ENCODE measurements around the gene FAM217B. TPM values are rescaled to one million over a fixed set of nuclear protein-coding genes. Genes with fewer than 3 reads are reported as not detected.
"Not testable (repeated sequence)": the region's sequence is repeated elsewhere in the genome, so short reads cannot be mapped to it uniquely, and the experiment has no call there.

FAM217B gene
- total and polyA plus RNA-seq, 7 donors: 1.9 to 29.2 (median 6.5) TPM

DNA sequence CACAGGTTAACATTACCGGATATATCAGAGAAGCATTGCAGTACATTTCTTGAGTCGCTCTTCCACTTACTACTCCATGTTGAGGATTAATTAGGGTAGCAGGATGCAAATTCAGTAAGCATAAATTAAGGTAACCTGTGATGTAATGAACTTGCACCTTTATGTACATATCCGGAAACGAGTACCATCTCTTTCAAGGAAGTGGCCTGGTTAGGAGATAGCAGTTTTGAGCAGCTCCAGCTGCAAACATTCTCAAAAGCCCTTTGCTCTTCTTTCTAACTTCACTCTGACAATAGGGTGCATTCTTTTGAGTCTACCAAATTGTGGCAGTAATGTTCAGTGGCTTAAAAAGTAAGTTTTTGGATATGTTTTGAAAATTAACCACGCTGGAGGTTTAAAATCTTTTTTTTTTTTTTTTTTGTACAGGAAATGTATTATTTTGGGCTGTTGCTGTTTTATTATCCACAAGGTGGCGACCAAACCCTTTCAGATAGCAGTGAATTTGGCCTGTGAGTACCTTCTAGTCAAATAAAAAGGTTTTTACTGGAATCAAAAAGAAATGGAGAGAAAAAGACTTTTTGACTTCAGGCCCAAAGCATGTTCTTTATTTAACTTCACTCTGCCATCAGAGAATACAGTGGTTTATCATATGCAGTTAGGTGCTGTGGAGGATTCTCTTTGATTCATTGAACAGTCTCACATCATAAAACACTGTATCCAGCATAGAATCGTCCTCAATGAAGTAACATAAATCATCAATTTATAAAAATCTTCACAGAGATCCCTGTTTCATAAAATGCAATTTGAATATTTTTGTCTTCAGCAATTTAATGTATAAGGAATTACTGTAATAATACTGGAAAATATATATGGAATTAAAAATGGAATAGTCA lies 8.9 kb downstream of the FAM217B start:
- 35 to 47% (median 42%) methylated on average over 7 of the region's 7 CpGs for WGBS, 3 donors
- H3K27ac ChIP-seq: no peak overlapping the region
- TF ChIP-seq, protein P1, sequence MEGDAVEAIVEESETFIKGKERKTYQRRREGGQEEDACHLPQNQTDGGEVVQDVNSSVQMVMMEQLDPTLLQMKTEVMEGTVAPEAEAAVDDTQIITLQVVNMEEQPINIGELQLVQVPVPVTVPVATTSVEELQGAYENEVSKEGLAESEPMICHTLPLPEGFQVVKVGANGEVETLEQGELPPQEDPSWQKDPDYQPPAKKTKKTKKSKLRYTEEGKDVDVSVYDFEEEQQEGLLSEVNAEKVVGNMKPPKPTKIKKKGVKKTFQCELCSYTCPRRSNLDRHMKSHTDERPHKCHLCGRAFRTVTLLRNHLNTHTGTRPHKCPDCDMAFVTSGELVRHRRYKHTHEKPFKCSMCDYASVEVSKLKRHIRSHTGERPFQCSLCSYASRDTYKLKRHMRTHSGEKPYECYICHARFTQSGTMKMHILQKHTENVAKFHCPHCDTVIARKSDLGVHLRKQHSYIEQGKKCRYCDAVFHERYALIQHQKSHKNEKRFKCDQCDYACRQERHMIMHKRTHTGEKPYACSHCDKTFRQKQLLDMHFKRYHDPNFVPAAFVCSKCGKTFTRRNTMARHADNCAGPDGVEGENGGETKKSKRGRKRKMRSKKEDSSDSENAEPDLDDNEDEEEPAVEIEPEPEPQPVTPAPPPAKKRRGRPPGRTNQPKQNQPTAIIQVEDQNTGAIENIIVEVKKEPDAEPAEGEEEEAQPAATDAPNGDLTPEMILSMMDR (IDR thresholded peaks at IDR 0.05): peak; percentile 63
- H3K9me3 ChIP-seq: no peaks in the 10 kb centered on the region
- H3K27me3 ChIP-seq (ENCODE audit: insufficient read depth in 3 of 3, low read length in 2 of 3): no peaks in the 10 kb centered on the region
- H3K4me3 ChIP-seq: no peak overlapping the region
- peak in 2 of 4 donors; percentile 61 to 76 for ATAC-seq
- intact Hi-C loops (cut with DNase I): no loop called here
- peaks cover 30% of the 10 kb centered on the region for H3K4me1 ChIP-seq
- no peak for DNase-seq
- peaks cover 0 to 38% of the 10 kb centered on the region in 2 donors for H3K36me3 ChIP-seq (ENCODE audit: insufficient read depth in 1 of 2, low read depth in 1 of 2)

- TF ChIP-seq, protein P1 (IDR thresholded peaks at IDR 0.05): no peak
- intact Hi-C loops (cut with DNase I): no loop called here
Observed at GRCh38 chr20:59949911-59950310, 9.7 kb downstream of the FAM217B start.

GRCh38 chr20:59954718-59955117 lies 14.5 kb downstream of the FAM217B start:
- DNase-seq (no peak), ATAC-seq (peak; percentile 36 to 64 (median 60))
- TF ChIP-seq, protein P1 (IDR thresholded peaks at IDR 0.05): no peak
- WGBS, 3 donors: 42 to 65% (median 49%) methylated on average over 4 of the region's 4 CpGs
- H3K4me3 ChIP-seq: no peak overlapping the region
- intact Hi-C loops (cut with DNase I): loop anchor here in 1 of 2 donors (2.0 kb wide), 1 partner anchor 14 kb away; the partner anchor contains the start of genes FAM217B and PPP1R3D
- H3K9me3 ChIP-seq: no peaks in the 10 kb centered on the region
- peak overlapping the region; percentile 71 for H3K27ac ChIP-seq
- H3K27me3 ChIP-seq (ENCODE audit: insufficient read depth in 3 of 3, low read length in 2 of 3): no peaks in the 10 kb centered on the region
- H3K4me1 ChIP-seq: peaks cover 7% of the 10 kb centered on the region
- peaks cover 0 to 19% of the 10 kb centered on the region in 2 donors for H3K36me3 ChIP-seq (ENCODE audit: insufficient read depth in 1 of 2, low read depth in 1 of 2)

More at GRCh38 chr20:59949911-59950310, 9.7 kb downstream of the FAM217B start:
- no peak overlapping the region for H3K4me3 ChIP-seq
- WGBS, 3 donors: 83 to 92% (median 83%) methylated on average over 6 of the region's 6 CpGs
- no peak for DNase-seq
- H3K27ac ChIP-seq: no peak overlapping the region
- H3K4me1 ChIP-seq: peaks cover 31% of the 10 kb centered on the region
- no peaks in the 10 kb centered on the region for H3K9me3 ChIP-seq
- no peak for ATAC-seq
- H3K27me3 ChIP-seq (ENCODE audit: insufficient read depth in 3 of 3, low read length in 2 of 3): no peaks in the 10 kb centered on the region
- H3K36me3 ChIP-seq (ENCODE audit: insufficient read depth in 1 of 2, low read depth in 1 of 2): peaks cover 0 to 30% of the 10 kb centered on the region in 2 donors

GRCh38 chr20:59955131-59955796 lies 15.1 kb downstream of the FAM217B start:
- 43 to 56% (median 48%) methylated on average over 8 of the region's 8 CpGs for WGBS, 3 donors
- intact Hi-C loops (cut with DNase I): loop anchor here in 1 of 2 donors (2.0 kb wide), 1 partner anchor 14 kb away; the partner anchor contains the start of genes FAM217B and PPP1R3D
- Histone ChIP-seq H3K36me3 (ENCODE audit: insufficient read depth in 1 of 2, low read depth in 1 of 2) (peaks cover 0 to 14% of the 10 kb centered on the region in 2 donors), H3K27ac (peak overlapping the region; percentile 71), H3K9me3 (no peaks in the 10 kb centered on the region), H3K27me3 (ENCODE audit: insufficient read depth in 3 of 3, low read length in 2 of 3) (no peaks in the 10 kb centered on the region), H3K4me1 (peaks cover 7% of the 10 kb centered on the region), H3K4me3 (no peak overlapping the region)
- TF ChIP-seq, protein P1 (IDR thresholded peaks at IDR 0.05): peak; percentile 54
- ATAC-seq (peak; percentile 95 to 98 (median 97)), DNase-seq (peak in 1 of 2 donors; percentile 57)

- intact Hi-C loops (cut with DNase I); H3K4me1 ChIP-seq; H3K4me3 ChIP-seq; DNase-seq; H3K27ac ChIP-seq; ATAC-seq; H3K36me3 ChIP-seq (ENCODE audit: insufficient read depth in 1 of 2, low read depth in 1 of 2); H3K9me3 ChIP-seq; H3K27me3 ChIP-seq (ENCODE audit: insufficient read depth in 3 of 3, low read length in 2 of 3): not testable (repeated sequence)
Observed at GRCh38 chr20:59957568-59957967, 17.4 kb downstream of the FAM217B start.

Data from psoas muscle (tissue), 8 donors.